ENCODE results near the gene LIPI.
A peak's percentile ranks its signal among the peaks of the same experiment; 100 is the strongest.
"Not testable (repeated sequence)": the region's sequence is repeated elsewhere in the genome, so short reads cannot be mapped to it uniquely, and the experiment has no call there.

LIPI gene

GRCh38 chr21:14115646-14116045, 95.1 kb downstream of the LIPI start:
- DNase-seq, result no peak

DNA sequence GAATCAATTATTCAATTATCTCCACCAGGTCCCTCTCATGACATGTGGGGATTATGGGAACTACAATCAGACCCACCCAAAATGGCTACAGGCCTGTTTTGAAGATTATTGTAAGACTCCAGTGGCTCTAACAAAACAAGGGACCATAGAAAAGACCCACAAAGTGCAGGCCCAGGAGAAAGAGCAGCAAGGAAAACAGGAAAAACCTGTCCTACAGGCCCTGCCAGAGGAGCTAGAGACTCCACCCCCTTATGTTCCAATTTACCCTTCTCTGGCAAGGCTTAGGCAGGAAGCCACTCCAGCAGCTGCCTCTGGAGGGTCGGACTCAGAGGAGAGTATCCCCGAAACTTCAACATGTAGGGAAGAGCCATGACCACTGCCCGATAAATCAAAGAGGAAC, 96.5 kb downstream of the LIPI start:
- DNase-seq, result no peak

DNA sequence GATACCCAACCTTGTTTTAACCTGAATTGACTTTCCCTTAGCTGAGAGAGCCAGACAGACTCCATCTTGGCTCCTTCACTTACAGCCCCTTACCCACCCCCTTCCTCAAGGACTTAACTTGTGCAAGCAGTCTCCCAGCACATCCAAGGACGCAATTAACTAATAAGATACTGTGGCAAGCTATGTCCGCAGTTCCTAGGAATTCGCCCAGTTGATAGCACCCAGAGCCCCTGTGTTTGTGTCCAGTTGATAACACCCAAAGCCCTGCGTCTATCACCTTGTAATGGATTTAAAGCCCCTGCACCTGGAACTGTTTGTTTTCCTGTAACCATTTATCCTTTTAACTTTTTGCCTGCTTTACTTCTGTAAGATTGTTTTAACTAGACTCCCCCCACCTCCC, 106.2 kb downstream of the LIPI start:
- not testable (repeated sequence) for DNase-seq

DNA sequence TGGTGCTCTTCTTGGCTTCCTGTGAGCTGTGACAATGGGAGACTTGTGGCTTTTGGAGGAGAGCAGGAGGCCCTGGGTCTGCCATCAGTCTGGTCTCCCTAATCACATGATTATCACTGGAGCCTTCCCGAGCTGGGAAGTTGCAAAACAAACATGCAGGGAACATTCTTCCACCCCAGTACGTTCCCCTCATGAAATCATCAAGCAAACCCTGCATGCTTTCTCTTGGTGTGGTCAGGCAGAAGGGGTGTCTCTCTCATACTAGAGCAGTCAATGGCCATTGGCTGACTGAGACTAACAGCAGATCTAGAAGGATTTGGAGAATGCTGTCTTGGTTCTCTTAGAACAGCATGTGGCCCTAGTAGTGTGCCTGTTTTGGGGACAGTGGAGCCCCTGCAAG, 111.2 kb downstream of the LIPI start:
- peak; percentile 15 for DNase-seq

DNA sequence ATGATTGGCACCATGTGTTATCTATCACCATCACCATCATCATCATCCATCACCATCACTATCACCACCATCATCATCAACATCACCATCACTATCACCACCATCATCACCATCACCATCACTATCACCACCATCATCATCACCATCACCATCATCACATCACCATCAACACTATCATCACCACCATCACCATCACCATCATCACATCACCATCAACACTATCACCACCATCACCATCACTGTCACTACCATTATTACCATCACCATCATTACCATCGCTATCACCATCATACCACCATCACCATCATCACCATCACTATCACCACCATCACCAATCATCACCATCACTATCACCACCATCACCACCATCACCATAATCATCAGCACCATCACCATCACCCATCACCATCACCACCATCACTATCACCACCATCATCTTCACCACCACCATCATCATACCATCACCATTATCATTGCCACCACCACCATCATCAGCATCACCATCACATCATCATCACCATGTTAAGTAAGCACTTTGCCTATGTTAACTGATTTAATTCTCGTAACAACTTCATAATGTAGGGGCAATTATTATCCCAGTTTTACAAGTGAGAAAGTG, 112.8 kb downstream of the LIPI start:
- DNase-seq, result no peak

DNA sequence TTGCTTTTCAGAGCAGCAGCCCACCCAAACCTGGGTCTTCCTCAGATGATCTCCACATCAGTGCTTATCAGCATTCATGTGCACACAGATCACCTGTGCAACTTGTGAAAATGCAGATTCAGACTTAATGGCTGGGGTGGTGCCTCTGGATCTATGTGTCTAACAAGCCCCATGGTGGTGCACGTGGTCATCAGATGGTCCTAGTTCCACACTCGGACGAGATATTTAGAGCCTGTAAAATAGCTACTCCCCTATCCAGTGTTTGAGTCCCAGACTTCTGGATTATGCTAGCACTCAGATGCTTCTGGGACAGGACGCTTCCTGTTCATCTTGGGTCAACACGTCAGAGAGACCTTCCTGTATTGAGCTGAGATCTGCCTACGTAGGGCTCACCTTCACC, 114.2 kb downstream of the LIPI start:
- no peak for DNase-seq

- no peak for DNase-seq
Measured at GRCh38 chr21:14096172-14096571, 114.6 kb downstream of the LIPI start.

DNA sequence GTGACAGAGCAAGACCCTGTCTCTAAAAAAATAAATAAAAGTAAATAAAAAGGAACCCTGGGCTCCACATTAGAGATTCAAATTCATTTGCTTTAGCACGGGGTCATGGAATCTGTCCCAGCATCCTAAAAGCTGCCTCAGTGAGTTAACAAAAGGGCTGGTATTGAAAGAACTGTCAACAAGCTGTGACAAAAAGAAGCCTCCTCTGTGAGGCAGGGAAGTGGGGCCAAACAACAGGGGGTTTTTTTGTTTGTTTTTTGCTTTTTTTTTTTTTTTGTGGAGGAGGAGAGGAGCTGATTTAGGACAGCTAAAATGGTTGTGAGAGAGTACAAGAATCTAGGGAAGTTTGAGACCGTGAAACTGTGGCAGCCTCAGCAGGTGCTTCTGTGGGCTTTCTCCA, 115.7 kb downstream of the LIPI start:
- no peak for DNase-seq

DNA sequence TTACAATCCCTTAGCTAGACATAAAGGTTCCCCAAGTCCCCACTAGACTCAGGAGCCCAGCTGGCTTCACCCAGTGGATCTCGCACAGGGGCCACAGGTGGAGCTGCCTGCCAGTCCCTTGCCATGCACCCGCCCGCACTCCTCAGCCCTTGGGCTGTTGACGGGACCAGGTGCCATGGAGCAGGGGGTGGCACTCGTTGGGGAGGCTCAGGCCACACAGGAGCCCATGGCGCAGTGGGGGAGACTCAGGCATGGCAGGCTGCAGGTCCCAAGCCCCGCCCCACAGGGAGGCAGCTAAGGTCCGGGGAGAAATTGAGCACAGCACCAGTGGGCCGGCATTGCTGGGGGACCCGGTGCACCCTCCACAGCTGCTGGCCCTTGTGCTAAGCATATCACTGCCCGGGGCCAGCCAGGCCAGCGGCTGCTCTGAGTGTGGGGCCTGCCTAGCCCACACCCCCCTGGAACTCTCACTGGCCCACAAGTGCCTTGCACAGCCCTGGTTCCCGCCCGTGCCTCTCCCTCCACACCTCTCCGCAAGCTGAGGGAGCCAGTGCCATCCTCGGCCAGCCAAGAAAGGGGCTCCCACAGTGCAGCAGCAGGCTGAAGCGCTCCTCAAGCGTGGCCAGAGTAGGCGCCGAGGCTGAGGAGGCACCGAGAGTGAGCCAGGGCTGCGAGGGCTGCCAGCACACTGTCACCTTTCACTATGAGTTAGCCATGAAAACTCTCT, 117.8 kb downstream of the LIPI start:
- DNase-seq, result no peak

GRCh38 chr21:14090184-14090583, 120.6 kb downstream of the LIPI start:
- DNase-seq, result not testable (repeated sequence)

GRCh38 chr21:14088391-14088790, 122.4 kb downstream of the LIPI start:
- no peak for DNase-seq

GRCh38 chr21:14086553-14086952, 124.2 kb downstream of the LIPI start:
- DNase-seq, result no peak

DNA sequence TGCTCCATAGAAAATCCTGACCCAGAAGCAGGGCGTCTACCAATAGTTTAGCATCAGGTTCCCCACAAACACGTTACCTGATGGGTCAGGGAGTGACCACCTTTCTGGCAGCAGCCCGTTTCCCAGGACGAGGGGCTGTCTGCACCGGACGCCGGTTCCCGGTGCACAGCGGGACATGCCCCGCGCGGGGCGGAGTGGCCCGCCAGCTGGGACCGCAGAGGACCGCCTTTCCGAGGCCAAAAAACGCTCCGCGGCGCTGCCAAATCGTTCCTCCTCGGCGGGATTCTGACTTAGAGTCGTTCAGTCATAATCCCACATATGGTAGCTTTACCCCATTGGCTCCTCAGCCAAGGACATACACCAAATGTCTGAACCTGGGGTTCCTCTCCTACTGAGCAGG, 126.1 kb downstream of the LIPI start:
- no peak for DNase-seq

DNA sequence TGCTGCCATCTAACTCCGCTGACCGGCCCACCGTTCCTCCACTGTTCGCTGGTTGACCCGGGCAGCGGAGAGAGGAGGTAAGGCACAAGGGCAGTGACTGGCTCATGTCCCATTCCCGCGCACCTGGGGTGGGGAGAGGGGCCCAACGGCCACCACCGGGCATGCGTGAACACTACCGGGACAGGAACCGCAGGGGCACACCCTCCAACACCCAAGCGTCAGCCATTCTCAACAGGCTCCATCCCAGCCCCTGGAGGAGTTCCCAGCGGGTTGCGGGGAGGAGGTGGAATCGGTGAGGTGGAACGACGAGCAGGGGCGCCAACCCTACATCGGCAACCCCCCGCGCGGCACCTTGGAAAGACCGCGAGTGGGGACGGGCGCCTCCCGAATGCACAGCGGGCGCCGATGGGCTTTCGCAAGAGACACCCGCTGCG, 126.7 kb downstream of the LIPI start:
- no peak for DNase-seq

GRCh38 chr21:14080764-14081096, 130.0 kb downstream of the LIPI start:
- DNase-seq, result no peak

DNA sequence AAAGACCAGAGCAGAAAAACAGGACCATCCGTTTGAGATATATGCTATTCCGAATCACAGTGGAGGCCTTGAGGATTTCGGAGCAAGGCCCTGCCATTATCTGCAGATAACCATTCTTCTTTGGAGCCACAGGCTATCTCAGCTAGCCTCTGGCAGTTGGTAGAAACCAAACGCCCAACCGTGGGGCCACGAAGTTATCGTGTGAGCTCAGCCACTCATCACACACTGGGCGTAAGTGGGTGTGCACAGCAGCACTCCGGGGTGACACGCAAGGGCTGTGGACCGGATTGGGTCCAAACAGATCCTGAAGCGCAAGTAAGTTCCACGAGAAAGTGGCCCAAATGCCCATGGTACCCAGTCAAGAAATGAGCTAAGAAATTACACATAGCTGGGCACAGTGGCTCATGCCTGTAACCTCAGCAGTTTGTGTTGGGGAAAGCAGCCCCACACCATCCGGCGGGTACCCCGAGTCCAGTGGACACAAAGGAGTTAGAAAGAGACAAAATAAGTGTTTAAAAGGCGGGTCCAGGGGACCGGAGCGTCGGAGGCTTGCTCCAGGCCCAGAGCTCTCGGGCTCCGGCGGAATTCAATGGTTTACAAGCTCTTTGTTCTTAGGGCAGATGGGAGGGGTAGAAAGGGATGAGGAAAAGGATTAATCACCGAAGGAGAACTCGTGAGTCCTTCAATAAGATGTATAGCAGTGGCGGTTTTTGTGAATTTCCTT, 130.6 kb downstream of the LIPI start:
- no peak for DNase-seq

DNA sequence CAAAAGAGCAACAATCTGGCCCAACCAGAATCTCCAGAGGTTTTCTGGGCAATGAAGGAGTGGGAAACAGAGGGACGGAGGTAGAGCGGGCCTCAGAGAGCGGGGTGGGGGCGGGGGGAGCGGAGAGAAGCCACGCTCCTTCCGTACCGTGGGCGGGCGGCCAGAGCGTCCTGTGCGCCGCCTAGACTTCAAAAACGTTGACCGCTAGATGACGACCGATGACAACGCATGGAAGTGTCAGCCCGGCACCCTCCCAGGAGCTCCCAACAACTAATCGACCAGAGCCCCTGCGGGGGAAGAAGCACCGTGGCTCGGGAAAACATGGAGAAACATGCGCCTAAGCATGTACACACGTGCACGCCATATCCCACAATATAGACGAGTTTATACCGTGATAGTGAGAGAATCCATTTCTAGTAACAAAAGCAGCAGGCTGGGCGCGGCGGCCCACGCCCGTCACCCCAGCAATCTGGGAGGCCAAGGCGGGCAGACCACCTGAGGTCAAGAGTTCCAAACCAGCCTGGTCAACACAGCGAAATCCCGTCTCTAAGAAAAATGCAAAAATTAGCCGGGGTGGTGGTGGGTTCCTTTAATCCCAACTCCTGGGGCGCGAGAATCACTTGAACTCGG, 131.9 kb downstream of the LIPI start:
- DNase-seq, result no peak

- DNase-seq, result no peak
Measured at GRCh38 chr21:14076143-14076806, 134.5 kb downstream of the LIPI start.

- no peak for DNase-seq
Measured at GRCh38 chr21:14075346-14076142, 135.2 kb downstream of the LIPI start.

- DNase-seq, result no peak
Measured at GRCh38 chr21:14074177-14074576, 136.6 kb downstream of the LIPI start.

- no peak for DNase-seq
Measured at GRCh38 chr21:14073615-14074014, 137.1 kb downstream of the LIPI start.

- DNase-seq, result no peak
Measured at GRCh38 chr21:14072761-14073535, 137.8 kb downstream of the LIPI start.

Measured in suppressor macrophage treated with lipopolysaccharide for 4 hours (primary cell).